Activated CD4-positive, alpha-beta T cell treated with anti-CD3 and anti-CD28 coated beads for 4 hours (primary cell): Measurements from ENCODE around the gene MIEF2.
"Not testable (repeated sequence)": the region's sequence is repeated elsewhere in the genome, so short reads cannot be mapped to it uniquely, and the experiment has no call there.

Source experiments
- DNase-seq, 2 donors: peaks; one replicate each; pipeline ENCODE4 v3.0.0-alpha.2; 2020

The MIEF2 gene

DNA sequence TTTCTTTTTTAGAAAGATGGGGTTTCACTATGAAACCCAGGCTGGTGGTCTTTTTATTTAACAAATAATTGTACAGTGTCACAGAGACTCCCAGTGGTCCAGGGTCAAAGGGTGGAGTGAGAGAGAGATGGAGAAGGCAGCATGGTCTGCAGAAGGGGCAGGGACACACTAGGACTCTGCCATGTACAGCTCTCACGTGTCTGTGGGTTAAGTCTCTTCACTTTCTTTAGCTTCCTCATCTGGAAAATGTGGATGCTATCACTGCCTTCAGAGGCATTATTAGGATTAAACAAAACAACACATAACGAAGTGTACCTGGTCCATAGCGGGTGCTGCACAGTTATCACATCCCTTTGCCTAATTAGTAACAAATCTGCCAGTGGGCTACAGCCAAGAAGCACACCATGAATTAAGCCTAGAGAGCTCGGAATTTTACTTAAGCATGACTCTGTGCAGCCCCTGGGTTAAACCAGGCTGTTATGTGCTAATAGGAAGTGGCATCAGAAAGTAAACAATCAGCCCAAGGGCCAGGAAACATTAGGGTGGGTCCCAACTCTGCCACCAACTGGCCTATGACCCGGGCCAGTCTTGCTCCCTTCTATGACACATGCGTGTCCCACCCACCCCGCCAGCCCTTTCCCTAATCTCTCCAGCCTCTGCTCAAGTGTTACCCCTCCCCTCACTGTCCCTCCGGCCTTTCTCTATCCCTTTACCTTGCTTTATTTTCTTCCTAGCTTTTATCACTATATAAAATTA lies 40.4 kb downstream of the MIEF2 start:
- DNase-seq = no peak

DNA sequence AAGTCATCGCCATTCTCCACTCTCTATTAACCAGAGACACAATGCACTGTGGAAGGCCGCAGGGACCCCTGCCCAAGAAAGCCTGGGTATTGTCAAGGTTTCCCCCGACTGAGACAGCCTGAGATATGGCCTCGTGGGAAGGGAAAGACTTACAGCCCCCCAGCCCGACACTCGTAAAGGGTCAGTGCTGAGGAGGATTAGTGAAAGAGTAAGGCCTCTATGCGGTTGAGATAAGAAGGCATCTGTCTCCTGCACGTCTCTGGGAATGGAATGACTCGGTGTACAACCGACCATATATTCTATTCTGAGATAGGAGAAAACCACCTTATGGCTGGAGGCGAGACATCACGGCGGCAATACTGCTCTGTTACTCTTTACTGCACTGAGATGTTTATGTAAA lies 42.7 kb downstream of the MIEF2 start:
- not testable (repeated sequence) for DNase-seq

DNA sequence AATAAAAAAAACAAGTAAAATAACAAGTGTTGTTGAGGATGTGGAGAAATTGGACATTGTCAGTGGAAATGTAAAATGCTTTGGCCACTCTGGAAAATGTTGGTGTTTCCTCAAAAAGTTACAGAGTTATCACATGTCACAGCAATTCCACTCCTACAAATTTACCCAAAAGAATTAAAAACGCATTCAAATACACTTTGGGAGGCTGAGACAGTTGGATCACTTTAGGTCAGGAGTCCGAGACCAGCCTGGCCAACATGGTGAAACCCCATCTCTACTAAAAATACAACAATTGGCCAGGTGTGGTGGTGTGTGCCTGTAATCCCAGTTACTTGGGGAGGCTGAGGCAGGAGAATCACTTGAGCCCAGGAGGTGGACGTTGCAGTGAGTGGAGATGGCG lies 48.7 kb downstream of the MIEF2 start:
- DNase-seq = no peak

DNA sequence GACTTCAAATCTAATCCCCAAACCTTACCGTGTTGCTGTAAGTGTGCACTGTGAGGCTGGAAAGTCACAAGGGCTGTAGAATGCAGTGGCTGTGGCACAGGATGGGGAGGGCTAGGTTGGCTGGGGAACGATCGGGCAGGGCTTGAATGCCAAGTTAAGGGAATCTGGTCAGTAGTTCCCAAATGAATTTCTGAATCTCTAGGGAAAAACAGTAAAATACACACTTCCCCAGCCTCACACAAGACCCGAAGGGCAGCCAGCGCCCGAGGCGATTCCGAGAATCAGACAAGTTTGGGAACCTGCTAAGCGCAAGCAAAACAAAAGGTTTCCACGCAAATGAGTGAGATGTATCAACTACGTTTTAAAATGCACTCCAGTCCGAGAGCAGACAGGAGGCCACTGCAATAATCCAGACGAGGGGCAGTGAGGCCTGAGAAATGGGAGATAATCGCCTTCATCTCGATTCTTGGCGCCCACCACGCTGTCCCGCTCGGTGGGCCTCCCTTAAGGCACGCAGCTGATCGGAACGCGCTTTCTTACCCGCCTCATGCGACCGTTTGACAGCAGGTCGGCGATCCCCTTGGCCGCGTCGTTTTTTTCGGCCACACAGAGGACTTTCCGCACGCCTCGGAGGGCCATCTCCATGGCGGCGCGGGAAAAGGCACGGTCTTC lies 53.7 kb downstream of the MIEF2 start:
- peak in 1 of 2 donors; percentile 14 for DNase-seq

DNA sequence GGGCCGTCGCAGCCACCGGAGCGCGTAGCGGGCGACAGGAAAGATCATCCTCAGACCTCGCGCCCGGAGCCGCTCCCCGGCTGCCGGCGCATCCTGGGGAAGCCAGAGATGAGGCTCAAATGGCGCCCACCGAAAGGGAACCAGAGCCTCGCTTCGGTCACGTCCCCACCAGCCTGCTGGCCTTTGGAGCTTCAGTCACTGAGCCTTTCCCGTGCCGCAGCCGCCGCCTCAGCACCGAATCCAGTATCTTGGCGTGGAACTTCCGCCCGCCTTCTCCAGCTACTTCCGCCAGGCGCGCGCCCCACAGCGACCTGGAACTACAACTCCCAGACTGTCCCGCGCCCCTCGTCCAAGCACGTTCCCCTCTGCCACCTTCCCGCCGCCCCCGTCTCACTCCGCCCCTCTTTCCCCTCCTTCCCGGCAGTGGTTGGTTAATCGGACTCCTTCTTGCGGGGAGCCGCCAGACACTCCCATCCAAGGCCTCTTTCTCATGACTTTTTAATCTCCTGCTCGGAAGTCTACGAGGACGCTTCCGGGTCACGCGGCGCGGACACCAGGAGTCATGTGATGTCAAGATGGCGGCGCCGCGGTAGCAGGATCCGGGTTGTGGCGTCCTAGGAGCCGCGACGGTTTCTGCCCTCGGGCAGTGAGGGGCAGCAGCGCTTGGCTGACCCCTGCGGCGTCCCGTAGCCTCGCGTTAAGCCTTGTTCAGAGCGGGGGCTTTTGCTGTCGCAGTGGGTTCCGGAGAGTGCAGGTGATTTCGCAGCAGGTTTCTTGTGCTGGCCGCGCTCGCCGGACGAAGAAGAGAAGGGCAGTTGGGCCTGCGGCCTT lies 54.5 kb downstream of the MIEF2 start, which contains the start of the genes SMCR8 and TOP3A:
SMCR8 (plus strand) TSS at position 563 of the 831 bp plus-strand sequence. CDS start 497 bp downstream, outside the sequence.
TOP3A (minus strand) TSS at position 264 of the 831 bp plus-strand sequence; CDS start at position 48, 216 bp downstream.
- DNase-seq = peak; percentile 97 to 98

DNA sequence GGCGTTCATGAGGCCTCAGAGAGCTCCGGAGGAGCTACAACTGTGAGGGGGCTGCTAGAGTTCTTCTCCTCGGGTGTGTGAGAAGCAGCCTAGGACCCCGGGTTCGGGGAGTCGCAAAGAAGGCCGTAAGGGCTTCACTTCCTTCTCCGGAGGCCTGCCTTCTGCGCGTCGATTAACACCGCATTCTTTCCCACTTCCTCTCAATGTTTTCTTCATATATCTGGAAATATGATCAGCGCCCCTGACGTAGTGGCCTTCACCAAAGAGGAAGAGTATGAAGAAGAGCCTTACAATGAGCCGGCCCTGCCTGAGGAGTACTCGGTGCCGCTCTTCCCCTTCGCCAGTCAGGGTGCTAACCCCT lies 55.1 kb downstream of the MIEF2 start:
- DNase-seq = no peak

DNA sequence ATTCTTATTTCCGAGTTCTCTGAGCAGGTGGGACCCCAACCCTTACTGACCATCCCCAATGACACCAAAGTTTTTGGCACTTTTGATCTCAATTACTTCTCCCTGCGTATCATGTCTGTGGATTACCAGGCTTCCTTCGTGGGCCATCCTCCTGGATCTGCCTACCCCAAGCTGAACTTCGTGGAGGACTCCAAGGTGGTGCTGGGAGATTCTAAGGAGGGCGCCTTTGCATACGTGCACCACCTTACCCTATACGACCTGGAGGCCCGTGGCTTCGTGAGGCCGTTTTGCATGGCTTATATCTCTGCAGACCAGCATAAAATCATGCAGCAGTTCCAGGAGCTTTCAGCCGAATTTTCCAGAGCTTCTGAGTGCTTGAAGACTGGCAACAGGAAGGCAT lies 55.5 kb downstream of the MIEF2 start:
- DNase-seq = no peak
